Ovary (tissue), 9 donors: ENCODE results near the gene TERT. TPM values are rescaled to one million over a fixed set of nuclear protein-coding genes. Genes with fewer than 3 reads are reported as not detected.

Experiments
- DNase-seq, 5 donors: peaks; one replicate each; pipeline ENCODE4 v3.0.0-alpha.2; 2019 to 2020
- H3K27ac ChIP-seq, 2 donors: fragments of 200-600 bp; one replicate each; pipeline versions ENCODE4 v1.5.1 to v1.8.0; 2019 to 2022
- H3K27me3 ChIP-seq: fragments of 200-600 bp; one replicate; pipeline ENCODE4 v1.8.0; 2022
- H3K36me3 ChIP-seq: fragments of 200-600 bp; sonication (generic); one replicate; pipeline ENCODE4 v1.5.1; 2019
- H3K4me1 ChIP-seq: one replicate; pipeline ENCODE4 v1.8.1; 2013; ENCODE audit warnings: mild to moderate bottlenecking, moderate library complexity; ENCODE audit not compliant: insufficient read depth
- H3K4me3 ChIP-seq: fragments of 200-600 bp; sonication (generic); one replicate; pipeline ENCODE4 v1.5.1; 2017
- H3K9me3 ChIP-seq, 2 donors: fragments of 200-600 bp in 1 of 2; sonication (generic) in 1 of 2; one replicate each; pipeline versions ENCODE4 v1.5.1 to v1.8.1; 2013 to 2019; ENCODE audit warnings: mild to moderate bottlenecking in 1 of 2, moderate library complexity in 1 of 2
- CTCF ChIP-seq, 3 donors: fragments of 450-650 bp in 2 of 3; fragments of 200-600 bp in 1 of 3; IDR thresholded peaks; one replicate each; pipeline versions ENCODE4 v1.5.1 to v1.8.0; 2016 to 2022; ENCODE audit warnings: antibody characterized with exemption in 3 of 3, mild to moderate bottlenecking in 1 of 3
- EP300 ChIP-seq: sonication (generic); formaldehyde crosslinking; IDR thresholded peaks from one replicate; pipeline ENCODE4 v1.6.1; 2017; ENCODE audit warnings: antibody characterized with exemption
- POLR2A ChIP-seq: fragments of 450-650 bp; IDR thresholded peaks from one replicate; pipeline ENCODE4 v1.6.1; 2017; ENCODE audit warnings: antibody characterized with exemption, mild to moderate bottlenecking, moderate library complexity
- WGBS, 3 donors: extraction: QIAGEN DNeasy Blood & Tissue Kit in 1 of 3; methylation state at CpG; one replicate each; pipeline versions ENCODE4 v1.1.5 to v1.1.7; 2013 to 2017; 5-methylcytosine and 5-hydroxymethylcytosine counted together
- intact Hi-C, 4 donors: fragments of 100-400 bp; cut with DNase I; formaldehyde crosslinking; loops; one replicate each; pipeline versions ENCODE4 v1.11.0 to v1.15.1; 2022 to 2023
- polyA plus RNA-seq, 2 donors: library from polyadenylated mRNA; stranded (reverse); fragments of 200-250 nt in 1 of 2; fragments of 350-450 nt in 1 of 2; fragmentation: Illumina TruSeq in 1 of 2; extraction: RNeasy Lipid Tissue Mini Kit (QIAGEN cat#74804) in 1 of 2; gene quantifications; one replicate each; pipeline ENCODE4 v1.2.3, GENCODE V29; 2013 to 2014
- total RNA-seq, 7 donors: library from RNA; depleted of rRNA in 2 of 7; stranded (reverse); fragments of >200 nt in 2 of 7; fragmentation: NEBNext Ultra II Directional in 3 of 7; extraction: Animal tissue kit (Norgen Biotek cat#: 25700) in 3 of 7; gene quantifications; one replicate each; pipeline versions ENCODE4 v1.1.0 to v1.2.4, GENCODE V29; 2016 to 2023
- donor health status: DM: no; HTN: no; CAD: no; lungs with moderate emphysema.
- donor health status: DM: no; HTN: no; CAD: no.
- donor health status: Bipolar disorder and iron deficiency.
- donor health status: DM: yes; HTN: yes; CAD: no.
- donor health status: DM: no; HTN: no; CAD: no.
- donor health status: DM: yes; HTN: yes; CAD: no.

TERT gene
- total and polyA plus RNA-seq, 9 donors: 0.10 to 3.1 TPM; not detected in 7

DNA sequence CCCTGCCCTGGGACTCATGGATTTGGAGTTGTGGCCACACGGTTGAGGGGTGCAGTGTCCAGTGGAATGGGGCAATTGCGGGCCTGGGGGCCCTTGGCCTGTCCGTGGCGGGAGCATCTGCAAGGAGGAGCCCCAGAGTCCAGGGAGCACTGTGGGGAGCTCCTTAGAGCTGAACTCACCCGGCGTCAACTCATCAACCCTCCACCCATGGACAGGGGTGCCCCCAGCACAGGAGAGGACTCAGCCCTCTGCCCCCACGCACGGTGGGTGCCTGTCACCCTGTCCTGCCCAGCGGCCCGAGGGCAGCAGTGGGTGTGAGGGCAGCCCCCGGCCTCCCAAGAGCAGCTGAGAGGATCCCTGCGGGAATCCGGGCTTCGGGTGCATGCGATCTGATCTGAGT lies 70.2 kb downstream of the TERT start:
- no peak for TF ChIP-seq EP300
- no peak for TF ChIP-seq CTCF (IDR thresholded peaks at IDR 0.05)
- TF ChIP-seq POLR2A: no peak
- Histone ChIP-seq H3K9me3 (no peaks in the 10 kb centered on the region), H3K27me3 (no peaks in the 10 kb centered on the region), H3K4me3 (no peak overlapping the region), H3K27ac (no peak overlapping the region), H3K4me1 (no peaks in the 10 kb centered on the region), H3K36me3 (no peaks in the 10 kb centered on the region)
- DNase-seq: no peak
- intact Hi-C loops: no loop called here
- 86 to 87% (median 86%) methylated on average over 15 of the region's 15 CpGs for WGBS, 3 donors

- no peaks in the 10 kb centered on the region for H3K4me1 ChIP-seq
- H3K27me3 ChIP-seq: no peaks in the 10 kb centered on the region
- intact Hi-C loops: no loop called here
- WGBS, 3 donors: 77 to 85% (median 81%) methylated on average over 12 of the region's 12 CpGs
- no peak for DNase-seq
- H3K27ac ChIP-seq: no peak overlapping the region
- no peaks in the 10 kb centered on the region for H3K36me3 ChIP-seq
- TF ChIP-seq POLR2A: no peak
- H3K4me3 ChIP-seq: no peak overlapping the region
- no peaks in the 10 kb centered on the region for H3K9me3 ChIP-seq
These were observed 71.6 kb downstream of the TERT start for GRCh38 chr5:1223278-1223670.

DNA sequence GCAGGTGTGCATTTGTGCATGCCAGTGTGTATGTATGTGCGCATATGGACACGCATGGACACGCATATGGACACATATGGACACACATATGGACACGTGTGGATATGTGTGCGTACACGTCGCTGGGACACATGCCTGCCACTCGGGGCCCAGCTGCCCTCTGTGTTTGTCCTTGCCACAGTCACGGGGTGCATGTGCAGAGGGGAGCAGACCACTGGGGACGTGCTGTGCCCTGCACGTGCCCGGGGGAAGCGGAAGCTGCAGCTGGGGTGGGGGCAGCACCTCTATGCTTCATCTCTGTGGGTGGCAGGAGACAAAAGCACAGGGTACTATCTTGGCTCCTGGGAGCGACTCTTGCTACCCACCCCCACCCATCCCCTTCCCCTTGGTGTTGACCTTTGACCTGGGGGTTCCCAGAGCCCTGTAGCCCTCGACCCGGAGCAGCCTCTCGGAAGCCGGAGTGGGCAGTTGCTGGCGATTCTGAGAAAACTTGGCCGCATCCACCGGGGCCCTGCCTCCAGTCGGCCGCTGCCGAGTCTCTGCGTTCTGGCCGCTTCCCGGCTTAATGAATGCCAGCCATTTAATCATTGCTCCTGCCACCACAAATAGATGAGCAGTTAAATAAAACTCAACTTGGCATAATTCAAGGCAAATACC lies 72.1 kb downstream of the TERT start:
- WGBS, 3 donors: 78 to 82% (median 79%) methylated on average over 27 of the region's 27 CpGs
- Histone ChIP-seq H3K27me3 (no peaks in the 10 kb centered on the region), H3K27ac (no peak overlapping the region), H3K9me3 (no peaks in the 10 kb centered on the region), H3K4me3 (no peak overlapping the region), H3K4me1 (no peaks in the 10 kb centered on the region), H3K36me3 (no peaks in the 10 kb centered on the region)
- intact Hi-C loops: no loop called here
- TF ChIP-seq EP300: no peak
- no peak for TF ChIP-seq CTCF (IDR thresholded peaks at IDR 0.05)
- no peak for TF ChIP-seq POLR2A
- DNase-seq: no peak

GRCh38 chr5:1222147-1222546 lies 72.7 kb downstream of the TERT start:
- no peaks in the 10 kb centered on the region for H3K36me3 ChIP-seq
- no peak overlapping the region for H3K4me3 ChIP-seq
- 92 to 94% (median 93%) methylated on average over 9 of the region's 9 CpGs for WGBS, 3 donors
- TF ChIP-seq POLR2A (no peak), EP300 (no peak), CTCF (IDR thresholded peaks at IDR 0.05) (no peak)
- no peaks in the 10 kb centered on the region for H3K9me3 ChIP-seq
- DNase-seq: no peak
- H3K27me3 ChIP-seq: no peaks in the 10 kb centered on the region
- no peak overlapping the region for H3K27ac ChIP-seq
- H3K4me1 ChIP-seq: no peaks in the 10 kb centered on the region
- intact Hi-C loops: no loop called here

- H3K36me3 ChIP-seq: no peaks in the 10 kb centered on the region
- H3K27me3 ChIP-seq: no peaks in the 10 kb centered on the region
- H3K4me3 ChIP-seq: no peak overlapping the region
- no peak for DNase-seq
- intact Hi-C loops: no loop called here
- H3K4me1 ChIP-seq: no peaks in the 10 kb centered on the region
- WGBS, 3 donors: 85 to 91% (median 88%) methylated on average over 10 of the region's 10 CpGs
- TF ChIP-seq POLR2A (no peak), EP300 (no peak), CTCF (IDR thresholded peaks at IDR 0.05) (no peak)
- H3K27ac ChIP-seq: no peak overlapping the region
- H3K9me3 ChIP-seq: no peaks in the 10 kb centered on the region
These were observed 73.1 kb downstream of the TERT start for GRCh38 chr5:1221721-1222120.
